Panc1 (cell line): ENCODE data around the gene RABEP1. TPM values are rescaled to one million over a fixed set of nuclear protein-coding genes. Genes with fewer than 3 reads are reported as not detected.
"Not testable (repeated sequence)": the region's sequence is repeated elsewhere in the genome, so short reads cannot be mapped to it uniquely, and the experiment has no call there.

Source experiments
- ATAC-seq: fragments of 200-7000 bp; cut with Tn5 transposase; 2 replicates; pipeline ENCODE4 v1.9.1; 2020; ENCODE audit warnings: mild to moderate bottlenecking, moderate library complexity
- Bru-seq: library from RNA; stranded (reverse); fragments of 400-500 nt; gene quantifications from one replicate; lab custom pipeline; 2021; lab: Mats Ljungman, UMichigan
- BruChase-seq, 2 experiments: library from RNA; stranded (reverse); fragments of 400-500 nt; gene quantifications; one replicate each; lab custom pipeline; 2021; lab: Mats Ljungman, UMichigan
- BruUV-seq: library from RNA; stranded (reverse); fragments of 400-500 nt; replicated peaks from 2 replicates; lab custom pipeline; 2021; lab: Mats Ljungman, UMichigan
- CTCF ChIA-PET: fragments of 300-600 bp; sonication (Branson Sonifier 250); formaldehyde crosslinking; loops from one replicate; lab custom pipeline; 2022; ENCODE audit warnings: antibody characterized with exemption; lab: Charles Lee
- POLR2A ChIA-PET: fragments of 300-600 bp; sonication (Branson Sonifier 250); formaldehyde crosslinking; loops from one replicate; lab custom pipeline; 2022; ENCODE audit warnings: antibody characterized with exemption; lab: Charles Lee
- DNase-seq: peaks from one replicate; pipeline ENCODE4 v3.0.0-alpha.2; 2010; ENCODE audit warnings: low read depth, low spot score
- H3K27ac ChIP-seq: 2 replicates; pipeline ENCODE4 v1.5.1; 2011; ENCODE audit warnings: mild to moderate bottlenecking, low read length, inconsistent platforms
- H3K27me3 ChIP-seq: fragments of 200-500 bp; sonication (Bioruptor generic); 2 replicates; pipeline ENCODE4 v1.6.0; 2014; ENCODE audit warnings: low read length, inconsistent platforms; ENCODE audit not compliant: control insufficient read depth, insufficient read depth
- H3K36me3 ChIP-seq: fragments of 200-500 bp; sonication (Bioruptor generic); 2 replicates; pipeline ENCODE4 v1.5.1; 2014; ENCODE audit warnings: inconsistent platforms, mild to moderate bottlenecking, low read length, moderate library complexity; ENCODE audit not compliant: control insufficient read depth, insufficient read depth
- H3K4me1 ChIP-seq: 2 replicates; pipeline ENCODE4 v1.5.1; 2011; ENCODE audit warnings: inconsistent platforms, mild to moderate bottlenecking, low read length, moderate library complexity; ENCODE audit not compliant: control insufficient read depth, insufficient read depth
- H3K4me3 ChIP-seq, 2 experiments: 2 replicates each; pipeline ENCODE4 v1.5.1; 2011 to 2012; ENCODE audit warnings: low read depth in 2 of 2, low read length in 2 of 2, mild to moderate bottlenecking in 2 of 2, inconsistent platforms in 1 of 2, moderate library complexity in 1 of 2
- H3K9me3 ChIP-seq: fragments of 200-500 bp; sonication (Bioruptor generic); 2 replicates; pipeline ENCODE4 v1.5.1; 2014; ENCODE audit warnings: low read depth, mild to moderate bottlenecking, inconsistent platforms, low read length, moderate library complexity; ENCODE audit not compliant: control insufficient read depth, insufficient read depth
- POLR2AphosphoS5 ChIP-seq: IDR thresholded peaks from 2 replicates; pipeline ENCODE4 v1.6.1; 2012; ENCODE audit warnings: mild to moderate bottlenecking, low read depth, low read length, moderate library complexity
- REST ChIP-seq, 2 experiments: IDR thresholded peaks; 2 replicates each; pipeline ENCODE4 v1.6.1; 2011 to 2012; ENCODE audit warnings: low read depth in 2 of 2, control low read depth in 1 of 2, low read length in 1 of 2, mild to moderate bottlenecking in 1 of 2, moderate library complexity in 1 of 2; ENCODE audit not compliant: insufficient read depth in 1 of 2
- SIN3A ChIP-seq: IDR thresholded peaks from 2 replicates; pipeline ENCODE4 v1.6.1; 2012; ENCODE audit warnings: low read depth, mild to moderate bottlenecking, low read length, moderate library complexity, borderline replicate concordance; ENCODE audit not compliant: insufficient read depth
- TCF7L2 ChIP-seq: IDR thresholded peaks from 2 replicates; pipeline ENCODE4 v1.6.1; 2011; ENCODE audit warnings: mild to moderate bottlenecking, low read depth, low read length, inconsistent platforms
- in situ Hi-C: cut with HindIII; loops from 2 replicates; pipeline ENCODE4 v1.10.0; 2016; ENCODE audit warnings: low sequenced_read_pairs, low pct_unique_long_range_greater_than_20kb
- intact Hi-C: fragments of 100-400 bp; cut with micrococcal nuclease; formaldehyde crosslinking; loops from one replicate; pipeline ENCODE4 v1.10.0; 2022; ENCODE audit not compliant: unreplicated experiment
- long read RNA-seq: library from polyadenylated mRNA; unstranded; transcript quantifications from one replicate; pipeline ENCODE4 v2.0.0, GENCODE V29; 2021; ENCODE audit not compliant: unreplicated experiment
- polyA plus RNA-seq: library from polyadenylated mRNA; unstranded; fragments of >200 nt; gene quantifications from one replicate; pipeline ENCODE4 v1.2.1, GENCODE V29; 2012; ENCODE audit warnings: missing spikeins; ENCODE audit not compliant: insufficient read length
- total RNA-seq: library from RNA; stranded (reverse); gene quantifications from one replicate; pipeline ENCODE4 v1.2.1, GENCODE V29; 2021; ENCODE audit not compliant: unreplicated experiment
- TF ChIP-seq, protein P1 (sequence below): fragments of 450-650 bp; IDR thresholded peaks from 2 replicates; pipeline ENCODE4 v1.5.1; 2017; ENCODE audit warnings: mild to moderate bottlenecking

The RABEP1 gene
- total RNA-seq: 28.2 TPM
- 17.5 TPM for polyA plus RNA-seq
- Bru-seq, nascent RNA: percentile 74 among the genes with signal in this experiment
- percentile 74 among the genes with signal in this experiment for BruChase-seq, experiment 1, labeled RNA remaining after a 2-hour chase
- percentile 78 among the genes with signal in this experiment for BruChase-seq, experiment 2, labeled RNA remaining after a 6-hour chase
- long read RNA-seq, full-length matches to known transcripts: 39 of 67 reads
- long read RNA-seq, partial matches to known transcripts: 12 of 67 reads
- long read RNA-seq, other reads (novel, unspliced or antisense): 16 of 67 reads

DNA sequence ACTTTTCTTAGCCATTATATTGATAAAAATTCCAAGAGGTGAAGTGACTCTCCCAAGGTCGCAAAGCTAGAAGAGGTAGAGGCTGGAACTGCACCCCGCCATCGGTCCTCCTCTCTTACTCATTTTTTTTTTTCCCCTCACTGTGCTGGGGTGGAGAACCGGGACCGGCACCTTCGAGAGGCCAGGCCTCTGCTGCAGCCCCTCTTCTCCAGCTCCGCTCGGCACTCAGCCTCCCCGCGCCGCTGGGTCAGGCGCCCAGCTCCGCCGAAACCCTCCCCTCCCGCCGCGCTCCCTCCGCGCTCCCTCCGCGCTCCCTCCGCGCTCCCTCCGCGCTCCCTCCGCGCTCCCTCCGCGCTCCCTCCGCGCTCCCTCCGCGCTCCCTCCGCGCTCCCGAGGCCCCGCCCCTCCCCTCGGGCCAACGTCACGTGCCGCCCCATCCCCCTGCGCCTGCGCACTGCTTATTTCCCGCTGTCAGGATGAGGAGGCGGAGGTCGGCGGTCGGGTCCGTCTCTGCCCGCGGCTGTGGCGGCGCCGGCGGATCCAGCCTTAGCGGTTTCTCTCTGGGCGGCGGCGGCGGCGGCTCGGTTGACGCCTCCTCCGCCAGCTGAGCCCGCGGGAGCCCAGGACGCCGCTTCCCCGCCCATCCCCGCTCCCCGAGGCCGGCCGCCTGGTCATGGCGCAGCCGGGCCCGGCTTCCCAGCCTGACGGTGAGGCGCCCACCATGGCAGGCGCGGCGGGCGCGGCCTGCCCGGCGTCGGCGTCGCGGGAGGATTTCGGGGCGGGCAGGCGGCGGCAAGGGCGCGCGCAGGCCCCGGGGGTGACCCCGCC, at the start of gene RABEP1:
Gene RABEP1, plus strand, starts transcription at position 471 of the 828 bp plus-strand sequence. Its CDS starts 203 bp downstream, at position 674.
- no peaks in the 10 kb centered on the region; the same call in 1 of the 2 replicates for H3K36me3 ChIP-seq
- no peaks in the 10 kb centered on the region for H3K27me3 ChIP-seq
- H3K4me3 ChIP-seq: peak within 1 kb of the TSS; percentile 59 to 78
- peak within 1 kb of the TSS; percentile 78 for H3K27ac ChIP-seq
- ChIA-PET POLR2A (interaction anchor here (0.7 kb wide), 2 partner anchors 10 to 15 kb away, joined by 3 to 5 read pairs; no protein-coding TSS in a partner anchor), CTCF (interaction anchor here (0.5 kb wide), 1 partner anchor 16 kb away, joined by 5 read pairs; no protein-coding TSS in a partner anchor)
- peak; percentile 32; the same call in 1 of the 2 replicates for TF ChIP-seq POLR2AphosphoS5
- no peak for TF ChIP-seq SIN3A
- DNase-seq (no peak), ATAC-seq (peak; percentile 85)
- no peaks in the 10 kb centered on the region for H3K9me3 ChIP-seq
- intact Hi-C loops: no loop called here
- H3K4me1 ChIP-seq: peaks cover 16% of the 10 kb centered on the region
- BruUV-seq: no TSS peak
- in situ Hi-C loops: no loop called here

DNA sequence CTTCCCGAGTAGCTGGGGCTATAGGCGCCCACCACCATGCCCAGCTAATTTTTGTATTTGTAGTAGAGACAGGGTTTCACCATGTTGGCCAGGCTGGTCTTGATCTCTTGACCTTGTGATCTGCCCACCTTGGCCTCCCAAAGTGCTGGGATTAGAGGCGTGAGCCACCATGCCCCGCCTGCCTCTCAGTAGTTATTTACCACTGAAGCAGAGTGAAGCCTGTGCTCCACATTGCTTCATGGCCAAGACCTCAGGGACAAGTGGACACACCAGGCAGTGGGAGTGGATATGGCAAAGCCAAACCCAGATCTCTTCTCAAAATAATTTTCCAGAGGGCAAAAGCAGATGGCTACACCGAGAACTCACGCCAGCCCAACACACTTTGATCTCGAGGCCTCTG, 48.6 kb upstream of the RABEP1 start:
- H3K27me3 ChIP-seq, BruUV-seq, CTCF ChIA-PET, DNase-seq, ATAC-seq, in situ Hi-C loops, H3K4me3 ChIP-seq, H3K36me3 ChIP-seq, intact Hi-C loops, POLR2A ChIA-PET, H3K9me3 ChIP-seq, H3K4me1 ChIP-seq, H3K27ac ChIP-seq: not testable (repeated sequence)

DNA sequence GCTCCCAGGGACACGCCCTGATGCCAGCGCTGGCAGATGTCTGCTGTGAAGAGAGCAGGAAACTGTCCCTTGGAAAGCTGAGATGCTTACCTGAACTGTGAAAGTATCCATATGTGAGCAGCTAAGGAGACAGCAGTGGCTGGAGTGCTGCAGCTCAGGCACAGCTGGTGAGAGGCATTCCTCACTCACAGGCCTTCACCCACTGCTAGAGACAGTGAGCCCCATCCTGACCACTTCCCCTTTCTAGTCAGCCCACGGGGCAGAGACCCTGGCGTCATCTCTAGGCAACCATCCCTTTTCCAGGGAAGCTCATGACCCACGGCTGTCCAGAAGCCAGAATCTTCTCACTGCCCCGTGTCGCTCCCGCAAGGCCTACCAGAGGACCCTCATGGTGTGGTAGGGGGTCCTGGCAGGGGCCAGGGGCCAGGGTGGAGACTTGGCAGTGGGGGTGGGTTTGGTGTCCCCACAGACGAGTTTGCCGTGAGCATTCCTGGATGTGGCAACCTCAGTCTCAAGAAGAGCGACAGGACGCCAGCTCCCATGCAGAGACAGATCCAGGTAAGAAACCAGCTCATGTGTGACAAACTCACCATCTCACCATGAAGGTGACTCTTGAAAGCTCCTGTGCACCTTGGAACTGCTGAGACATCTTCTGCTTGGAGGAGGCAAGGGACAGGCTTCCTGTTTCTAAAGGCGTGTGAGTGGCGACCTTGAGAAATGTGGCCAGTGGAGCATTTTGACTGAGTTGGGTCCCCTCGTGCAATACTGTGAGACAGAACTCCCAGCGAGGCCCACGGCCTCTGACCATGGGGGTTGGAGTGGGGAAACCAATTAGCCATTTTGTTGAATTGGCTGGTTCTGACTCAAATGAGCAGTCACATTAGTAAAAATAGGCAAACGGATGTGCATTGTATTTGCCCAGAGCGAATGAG, 47.2 kb upstream of the RABEP1 start, which contains the start of gene SCIMP:
Gene SCIMP, minus strand, starts transcription at position 216 of the 932 bp plus-strand sequence. Its CDS starts 105 bp downstream, at position 111.
- no peak within 1 kb of the TSS for H3K4me3 ChIP-seq
- no peaks in the 10 kb centered on the region for H3K9me3 ChIP-seq
- H3K4me1 ChIP-seq: no peaks in the 10 kb centered on the region; the same call in 1 of the 2 replicates
- CTCF ChIA-PET: no interaction called here
- no peaks in the 10 kb centered on the region for H3K36me3 ChIP-seq
- TF ChIP-seq TCF7L2: no peak
- no peak for TF ChIP-seq SIN3A
- no peak for TF ChIP-seq REST (IDR thresholded peaks at IDR 0.05; ENCODE audit: insufficient read depth in 1 of 2, low read depth in 2 of 2, low read length in 1 of 2)
- no peak for TF ChIP-seq POLR2AphosphoS5
- TF ChIP-seq, protein P1, sequence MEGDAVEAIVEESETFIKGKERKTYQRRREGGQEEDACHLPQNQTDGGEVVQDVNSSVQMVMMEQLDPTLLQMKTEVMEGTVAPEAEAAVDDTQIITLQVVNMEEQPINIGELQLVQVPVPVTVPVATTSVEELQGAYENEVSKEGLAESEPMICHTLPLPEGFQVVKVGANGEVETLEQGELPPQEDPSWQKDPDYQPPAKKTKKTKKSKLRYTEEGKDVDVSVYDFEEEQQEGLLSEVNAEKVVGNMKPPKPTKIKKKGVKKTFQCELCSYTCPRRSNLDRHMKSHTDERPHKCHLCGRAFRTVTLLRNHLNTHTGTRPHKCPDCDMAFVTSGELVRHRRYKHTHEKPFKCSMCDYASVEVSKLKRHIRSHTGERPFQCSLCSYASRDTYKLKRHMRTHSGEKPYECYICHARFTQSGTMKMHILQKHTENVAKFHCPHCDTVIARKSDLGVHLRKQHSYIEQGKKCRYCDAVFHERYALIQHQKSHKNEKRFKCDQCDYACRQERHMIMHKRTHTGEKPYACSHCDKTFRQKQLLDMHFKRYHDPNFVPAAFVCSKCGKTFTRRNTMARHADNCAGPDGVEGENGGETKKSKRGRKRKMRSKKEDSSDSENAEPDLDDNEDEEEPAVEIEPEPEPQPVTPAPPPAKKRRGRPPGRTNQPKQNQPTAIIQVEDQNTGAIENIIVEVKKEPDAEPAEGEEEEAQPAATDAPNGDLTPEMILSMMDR: no peak
- intact Hi-C loops (loop anchor here (5.0 kb wide), 1 partner anchor 38 kb away; no protein-coding TSS in a partner anchor), in situ Hi-C loops (no loop called here)
- H3K27ac ChIP-seq: no peak within 1 kb of the TSS
- no peaks in the 10 kb centered on the region for H3K27me3 ChIP-seq
- DNase-seq (no peak), ATAC-seq (no peak)
- BruUV-seq: no TSS peak
- POLR2A ChIA-PET: no interaction called here
